H54 (cell line): ENCODE data around the gene CNTN4.
"Not testable (repeated sequence)": the region's sequence is repeated elsewhere in the genome, so short reads cannot be mapped to it uniquely, and the experiment has no call there.

ENCODE experiments used
- DNase-seq: peaks from one replicate; pipeline ENCODE4 v3.0.0; 2011; ENCODE audit warnings: low spot score, mixed read lengths; ENCODE audit not compliant: insufficient read length
- FAIRE-seq: peaks from 3 replicates; lab custom pipeline; 2011; peaks lifted over from hg19 to GRCh38; lab: Jason Lieb, UNC
- POLR2A ChIP-seq: IDR thresholded peaks from 2 replicates; pipeline ENCODE4 v1.6.1; 2011; ENCODE audit warnings: low read depth, mild to moderate bottlenecking, low read length

The CNTN4 gene

DNA sequence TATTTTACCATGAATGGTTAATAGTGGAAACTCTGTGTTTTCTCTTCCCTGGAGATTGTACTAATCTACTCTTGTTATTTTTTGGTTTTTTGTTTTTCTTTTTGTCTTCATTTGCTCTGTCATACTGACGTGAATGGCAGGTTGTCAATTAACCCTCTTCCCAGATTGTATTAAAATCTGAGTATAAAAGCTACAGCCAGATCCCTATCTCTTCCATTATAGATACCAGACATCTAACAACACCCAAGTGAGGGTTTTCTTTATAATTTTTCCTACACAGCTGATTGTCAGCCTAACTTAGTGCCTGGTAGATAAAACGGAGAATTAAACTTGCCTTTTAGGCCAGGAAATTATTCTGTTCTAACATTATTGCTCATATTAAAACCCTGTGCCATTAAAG, 848.9 kb downstream of the CNTN4 start:
- no peak for DNase-seq
- no peak for TF ChIP-seq POLR2A
- FAIRE-seq = no peak

DNA sequence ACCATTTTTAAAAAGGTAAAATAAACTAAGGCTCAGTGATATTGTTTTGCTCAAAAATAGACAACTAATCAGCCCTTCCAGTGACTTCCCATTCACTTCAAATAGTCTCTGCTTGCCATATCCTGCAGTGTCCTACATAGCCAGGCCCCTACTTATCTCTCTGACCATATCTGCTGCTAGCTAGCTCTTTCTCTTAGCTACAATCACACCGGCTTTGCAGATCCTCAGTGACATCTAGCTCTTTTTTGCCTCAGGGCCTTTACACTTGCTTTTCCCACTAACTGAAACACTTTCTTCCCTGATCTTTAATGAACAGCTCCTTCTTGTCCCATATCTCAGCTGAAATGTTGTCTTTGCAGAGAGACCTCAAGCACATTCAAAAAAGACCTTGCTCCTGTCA, 850.2 kb downstream of the CNTN4 start:
- DNase-seq (no peak), FAIRE-seq (no peak)
- no peak for TF ChIP-seq POLR2A

DNA sequence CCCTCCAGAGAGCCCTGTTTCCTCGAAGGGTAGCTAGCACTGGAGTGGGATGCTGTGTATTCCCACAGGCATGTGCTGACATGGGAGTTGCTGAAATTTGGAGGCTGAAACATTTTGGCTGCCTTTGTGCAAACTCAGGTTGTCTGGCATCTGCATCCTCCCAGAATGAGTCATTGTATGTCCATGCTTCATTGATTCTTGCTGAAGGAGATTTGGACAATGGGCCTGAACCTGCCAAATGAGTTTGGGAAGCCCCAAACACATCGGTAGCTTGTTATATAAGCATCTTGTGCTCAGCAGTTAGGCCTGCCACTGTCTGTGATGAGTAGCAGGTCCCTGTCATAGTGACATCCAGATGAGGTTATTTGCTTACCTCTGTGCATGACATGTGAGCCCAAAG, 851.5 kb downstream of the CNTN4 start:
- DNase-seq = no peak
- no peak for TF ChIP-seq POLR2A
- FAIRE-seq = no peak

DNA sequence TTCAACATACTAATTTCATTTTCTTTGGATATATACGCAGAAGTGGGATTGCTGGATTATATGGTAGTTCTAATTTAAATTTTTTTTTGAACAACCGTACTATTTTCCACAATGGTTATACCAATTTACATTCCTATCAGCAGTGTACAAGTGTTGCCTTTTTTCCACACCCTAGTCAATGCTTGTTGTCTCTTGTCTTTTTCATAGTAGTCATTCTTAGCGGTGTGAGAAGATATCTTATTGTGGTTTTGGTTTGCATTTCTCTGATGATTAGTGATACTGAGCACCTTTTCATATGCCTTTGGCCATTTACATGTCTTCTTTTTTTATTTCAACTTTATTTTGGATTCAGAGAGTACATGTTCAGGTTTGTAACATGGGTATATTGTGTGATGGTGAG, 858.4 kb downstream of the CNTN4 start:
- no peak for TF ChIP-seq POLR2A
- FAIRE-seq (no peak), DNase-seq (no peak)

DNA sequence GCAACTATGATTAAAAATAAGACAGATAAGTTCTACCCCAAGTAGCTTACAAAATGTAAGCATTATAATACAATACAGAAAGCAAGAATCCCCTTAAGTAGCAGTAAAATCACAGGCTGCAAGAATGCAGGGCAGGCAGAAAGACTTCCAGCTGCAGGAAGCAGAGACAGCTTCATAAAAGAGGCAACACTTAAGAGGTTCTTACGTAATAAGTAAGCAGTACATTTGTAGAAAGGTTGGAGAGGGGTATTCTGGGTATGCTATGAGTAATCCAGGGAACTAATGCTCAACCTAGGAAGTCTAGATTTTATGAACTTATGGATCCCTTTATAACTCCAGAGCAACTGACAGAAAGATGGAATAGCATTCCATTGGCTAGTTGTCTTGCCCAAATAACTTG, 859.9 kb downstream of the CNTN4 start:
- no peak for FAIRE-seq
- DNase-seq = no peak
- no peak for TF ChIP-seq POLR2A

DNA sequence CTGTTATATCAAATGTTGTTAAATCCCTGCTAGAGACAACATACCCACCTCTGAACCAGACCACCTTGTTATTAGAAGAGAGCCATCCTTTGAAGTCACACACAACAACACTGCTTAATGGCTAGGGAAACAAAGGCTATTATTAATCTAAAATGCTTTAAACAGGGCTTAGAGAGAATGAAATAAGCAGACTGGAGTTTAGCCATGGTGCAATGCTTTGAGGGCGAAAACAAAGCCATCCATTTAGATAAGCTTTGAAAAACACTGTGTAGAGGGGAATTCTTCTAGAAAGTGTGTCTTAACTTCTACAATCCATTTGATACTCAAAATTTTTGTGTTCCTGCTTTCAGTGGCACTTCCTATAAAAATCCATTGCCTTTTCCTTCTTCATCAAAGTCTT, 862.9 kb downstream of the CNTN4 start:
- DNase-seq = no peak
- FAIRE-seq = no peak

DNA sequence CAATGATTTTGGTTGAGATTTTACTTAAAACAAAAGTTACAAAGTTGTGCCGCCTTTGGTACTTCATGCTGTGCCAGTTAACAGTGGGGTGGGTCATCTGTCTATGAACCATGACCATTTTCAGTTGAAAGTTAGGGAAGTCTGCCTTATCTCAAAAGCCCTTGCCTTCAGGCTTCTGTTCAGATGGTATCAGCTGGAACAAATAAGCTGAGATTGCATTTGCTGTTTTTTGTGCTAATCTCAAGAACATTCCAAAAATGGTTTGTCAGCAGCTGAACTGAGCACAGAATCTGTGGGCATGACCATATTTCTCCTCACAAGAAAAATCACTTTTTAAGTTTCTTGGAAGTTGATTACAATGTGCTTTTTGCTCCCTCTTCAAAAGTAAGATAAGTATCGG, 869.2 kb downstream of the CNTN4 start:
- DNase-seq = no peak
- no peak for TF ChIP-seq POLR2A
- FAIRE-seq = no peak

More for the DNA sequence above, 862.9 kb downstream of the CNTN4 start:
- no peak for TF ChIP-seq POLR2A

DNA sequence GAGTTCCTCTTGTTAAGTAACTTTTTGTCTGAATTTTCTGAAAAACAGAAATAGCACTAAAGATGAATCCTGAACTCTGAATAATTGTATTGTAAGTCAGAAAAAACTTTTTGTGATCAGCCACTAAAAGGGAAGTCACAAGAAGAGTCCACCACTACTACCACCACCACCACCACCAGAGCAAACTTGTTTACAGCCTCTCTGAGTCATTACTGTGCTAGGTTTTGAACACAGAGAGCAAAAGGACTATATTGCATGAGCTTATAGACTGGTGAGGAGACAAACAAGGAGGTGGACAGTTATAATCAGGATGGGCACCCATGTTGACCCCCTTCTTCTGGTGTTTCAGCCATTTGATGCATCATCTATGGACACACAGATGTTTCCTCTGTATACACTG, 869.8 kb downstream of the CNTN4 start:
- no peak for DNase-seq
- no peak for TF ChIP-seq POLR2A
- FAIRE-seq = no peak

DNA sequence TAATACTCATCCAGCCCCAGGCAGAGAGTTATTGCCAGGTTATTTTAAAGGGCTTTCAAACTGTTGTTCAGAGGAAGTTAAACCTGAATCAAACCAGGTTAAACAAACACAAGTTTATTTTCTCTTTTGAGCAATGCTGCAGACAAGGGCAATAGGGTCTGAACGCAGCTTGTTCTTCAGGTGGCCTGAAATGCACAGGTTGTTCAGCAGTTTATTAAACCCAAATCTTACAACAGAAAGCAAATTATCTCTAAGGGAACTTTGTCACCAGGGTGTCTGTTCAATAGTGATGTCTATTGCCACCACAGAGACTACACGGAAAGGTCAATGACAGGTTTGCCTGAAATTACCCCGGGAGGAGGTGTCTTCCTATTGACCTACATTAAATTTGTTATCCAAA, 877.5 kb downstream of the CNTN4 start:
- FAIRE-seq = no peak
- no peak for TF ChIP-seq POLR2A
- DNase-seq = no peak

DNA sequence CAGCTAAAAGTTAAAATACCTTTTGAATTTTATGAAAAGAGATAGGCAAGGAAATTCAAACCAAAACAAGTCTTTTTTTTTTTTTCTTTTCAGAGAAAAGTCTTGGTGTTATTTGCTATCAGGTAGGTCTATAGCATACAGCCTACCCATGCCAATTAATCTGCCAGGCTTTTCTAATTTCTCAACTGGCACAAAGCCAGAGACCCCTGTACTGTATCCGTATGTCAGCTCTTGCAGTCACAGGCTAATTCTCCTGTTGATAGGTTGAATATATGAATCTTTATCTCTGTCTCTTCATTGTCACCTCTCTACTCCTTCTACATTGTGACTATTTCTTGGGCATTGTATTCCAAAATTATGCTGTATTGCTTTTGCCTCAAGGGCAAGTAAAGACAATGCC, 878.1 kb downstream of the CNTN4 start:
- DNase-seq = no peak
- FAIRE-seq = no peak
- TF ChIP-seq POLR2A = no peak

DNA sequence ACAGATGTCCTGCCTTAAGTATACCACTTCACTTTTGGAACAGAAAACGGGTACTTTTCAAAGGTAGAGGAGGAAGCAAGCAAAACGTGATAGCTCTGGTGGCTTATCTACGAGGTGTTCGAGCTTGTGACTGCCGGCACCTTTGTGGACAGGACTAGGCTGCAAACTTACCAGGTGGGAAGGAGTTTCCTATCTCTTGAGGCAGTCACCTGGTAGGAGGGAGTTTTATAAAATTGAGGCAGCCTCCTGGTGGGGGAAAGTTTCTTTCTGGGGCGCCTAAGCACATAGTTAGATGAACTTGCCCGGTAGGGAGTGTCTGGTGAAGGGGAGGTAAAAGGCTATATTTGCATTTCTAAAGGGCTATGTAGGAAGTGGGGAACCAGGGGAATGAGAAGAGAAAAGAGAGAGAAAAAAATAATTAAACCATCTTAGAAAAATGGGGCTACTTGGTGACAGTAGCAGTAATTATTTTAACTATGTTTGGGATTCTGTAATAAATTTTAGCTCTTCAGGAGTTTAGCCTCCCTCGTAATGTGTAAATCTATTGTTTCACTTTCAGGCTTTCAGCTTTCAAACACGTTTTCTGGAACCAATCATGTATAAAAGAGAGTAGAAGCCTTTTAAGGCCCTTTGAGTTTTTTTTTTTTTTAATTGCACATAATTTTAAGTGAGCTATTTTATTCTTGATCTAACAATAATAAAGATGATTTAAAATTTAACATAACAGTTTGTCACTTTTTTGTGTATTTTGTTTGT, 880.5 kb downstream of the CNTN4 start:
- FAIRE-seq = no peak
- DNase-seq = no peak
- no peak for TF ChIP-seq POLR2A

DNA sequence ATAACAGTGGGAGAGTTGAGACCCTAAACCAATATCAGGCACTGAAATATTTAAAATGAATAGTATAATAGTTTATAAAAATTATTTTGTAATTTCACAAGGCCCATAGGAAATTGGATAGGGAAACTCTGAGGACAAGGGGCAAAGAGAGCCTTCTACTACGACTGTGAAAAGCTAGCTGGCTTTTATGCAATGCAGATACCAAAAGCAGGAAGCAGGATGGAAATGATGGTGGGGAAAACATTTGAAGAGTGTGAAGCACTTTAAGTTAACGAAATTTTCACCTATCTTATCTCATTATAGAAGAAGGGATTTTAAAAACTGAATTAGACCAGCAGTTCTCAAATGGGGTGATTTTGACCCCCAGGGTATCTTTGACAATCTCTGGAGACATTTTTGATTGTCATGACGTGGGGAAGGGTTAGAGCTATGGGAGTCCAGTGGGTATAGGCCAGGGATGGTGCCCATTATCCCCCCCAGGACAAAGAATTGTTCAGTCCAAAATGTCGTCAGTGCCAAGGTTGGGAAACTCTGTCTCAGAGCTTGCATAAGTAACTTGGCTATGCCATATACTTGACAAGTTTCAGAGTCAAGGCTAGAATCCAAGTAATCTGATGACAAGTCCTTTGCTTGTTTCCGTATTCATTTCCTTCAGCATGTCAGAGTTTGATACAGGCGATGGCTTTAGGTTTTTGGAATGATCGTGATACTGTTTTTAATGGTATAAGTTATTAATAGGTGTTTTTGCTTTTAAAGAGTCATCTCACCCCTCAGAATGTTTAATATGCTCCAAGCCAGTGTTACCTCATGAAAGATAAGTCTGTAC, 885.6 kb downstream of the CNTN4 start:
- no peak for DNase-seq
- FAIRE-seq = no peak
- TF ChIP-seq POLR2A = no peak

DNA sequence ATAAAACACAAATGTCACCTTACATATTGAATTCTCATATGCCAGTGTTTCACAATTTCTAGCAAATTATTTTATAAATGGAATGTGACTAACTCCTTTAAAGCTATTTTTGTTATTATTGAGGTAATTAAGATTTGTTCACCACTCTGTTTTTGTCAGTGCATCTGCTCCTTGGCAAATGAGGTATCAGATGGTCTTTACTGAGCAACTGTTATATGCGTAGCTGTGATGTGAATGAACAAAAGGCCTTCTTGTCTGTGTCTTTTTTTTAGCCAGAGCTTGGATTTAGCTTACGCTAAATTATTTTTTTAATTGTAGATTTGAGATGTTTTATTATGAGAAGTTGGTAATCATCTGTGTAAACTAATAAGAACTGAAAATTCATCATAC, 886.2 kb downstream of the CNTN4 start:
- FAIRE-seq (no peak), DNase-seq (no peak)
- TF ChIP-seq POLR2A = no peak

DNA sequence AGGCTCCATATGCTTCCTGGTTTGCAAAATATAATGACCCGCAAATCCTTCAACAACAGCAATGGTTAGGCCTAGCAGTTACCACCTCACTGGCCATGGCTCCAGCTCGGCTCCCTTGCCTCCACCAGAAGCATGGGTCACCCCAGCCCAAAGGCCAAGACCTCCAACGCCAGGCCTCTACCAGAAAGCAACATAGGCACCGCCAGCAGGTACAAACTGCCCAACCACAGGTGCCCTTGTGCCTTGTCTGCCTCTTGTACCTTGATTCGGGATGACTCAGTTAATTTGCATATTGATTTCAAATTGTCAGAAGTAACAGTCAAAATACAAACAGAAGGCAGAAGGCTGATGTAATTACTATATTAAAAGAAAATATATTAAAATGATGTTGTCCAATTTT, 886.8 kb downstream of the CNTN4 start:
- DNase-seq (no peak), FAIRE-seq (no peak)
- no peak for TF ChIP-seq POLR2A

DNA sequence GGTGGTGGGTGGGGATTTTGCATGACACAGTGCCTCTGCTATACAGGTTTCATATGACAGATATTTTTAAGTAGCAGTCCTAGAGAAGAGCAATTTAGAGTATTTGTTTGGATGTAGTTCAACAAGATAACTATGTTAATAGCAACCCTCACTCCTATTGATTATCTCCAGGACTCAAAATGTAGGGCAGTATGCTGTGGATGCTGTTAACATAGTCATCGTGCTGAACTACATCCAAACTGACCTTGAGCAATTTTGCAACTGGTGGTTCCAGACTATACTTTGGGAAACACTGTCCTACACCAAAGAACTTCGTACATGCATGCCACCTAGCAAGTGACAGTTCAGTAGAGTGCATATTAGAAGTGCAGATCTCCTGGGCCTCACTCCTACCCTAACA, 893.9 kb downstream of the CNTN4 start:
- DNase-seq (no peak), FAIRE-seq (no peak)
- TF ChIP-seq POLR2A = no peak

DNA sequence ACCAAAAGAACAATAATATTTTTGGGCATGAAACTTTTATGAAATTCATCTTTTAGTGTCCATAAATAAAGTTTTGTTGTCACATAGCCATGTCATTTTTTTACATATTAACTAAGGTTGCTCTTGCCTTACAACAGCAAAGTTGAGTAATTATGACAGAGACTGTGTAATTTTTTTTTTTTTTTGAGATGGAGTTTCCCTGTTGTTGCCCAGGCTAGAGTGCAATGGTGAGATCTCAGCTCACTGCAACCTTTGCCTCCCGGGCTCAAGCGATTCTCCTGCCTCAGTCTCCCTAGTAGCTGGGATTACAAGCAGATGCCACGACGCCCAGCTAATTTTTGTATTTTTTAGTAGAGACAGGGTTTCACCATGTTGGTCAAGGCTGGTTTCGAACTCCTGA, 894.5 kb downstream of the CNTN4 start:
- not testable (repeated sequence) for FAIRE-seq, DNase-seq
